ENCODE results near the gene CLINT1.

- TF ChIP-seq CEBPB (IDR thresholded peaks at IDR 0.05; ENCODE audit: low read depth) (no peak), ELF1 (IDR thresholded peaks at IDR 0.05; ENCODE audit: borderline replicate concordance, low read depth) (no peak), CTCF (IDR thresholded peaks at IDR 0.05 in 2 of 3, conservative IDR thresholded peaks at IDR 0.05 in 1 of 3; ENCODE audit: borderline replicate concordance in 1 of 3, insufficient read depth in 1 of 3, low read depth in 2 of 3, low read length in 2 of 3) (no peak)
Observed at GRCh38 chr5:157812086-157812485, 46.9 kb downstream of the CLINT1 start.

Data from HCT116 (cell line).